ENCODE results near the gene C1orf21.
"Not testable (repeated sequence)": the region's sequence is repeated elsewhere in the genome, so short reads cannot be mapped to it uniquely, and the experiment has no call there.

The C1orf21 gene

GRCh38 chr1:184605941-184606340, 219.1 kb downstream of the C1orf21 start:
- peak; percentile 65 for DNase-seq (ENCODE audit: low read depth)
- no peak for TF ChIP-seq CTCF (IDR thresholded peaks at IDR 0.05; ENCODE audit: insufficient read depth, low read depth, low read length, missing control alignments)
- no peak overlapping the region for H3K4me3 ChIP-seq (ENCODE audit: low read length)

GRCh38 chr1:184606786-184607185, 220.0 kb downstream of the C1orf21 start:
- TF ChIP-seq CTCF (IDR thresholded peaks at IDR 0.05; ENCODE audit: insufficient read depth, low read depth, low read length, missing control alignments), result no peak
- no peak overlapping the region for H3K4me3 ChIP-seq (ENCODE audit: low read length)
- DNase-seq (ENCODE audit: low read depth), result no peak

GRCh38 chr1:184608581-184608980, 221.8 kb downstream of the C1orf21 start:
- no peak overlapping the region for H3K4me3 ChIP-seq (ENCODE audit: low read length)
- no peak for TF ChIP-seq CTCF (IDR thresholded peaks at IDR 0.05; ENCODE audit: insufficient read depth, low read depth, low read length, missing control alignments)
- no peak for DNase-seq (ENCODE audit: low read depth)

GRCh38 chr1:184608990-184609389, 222.2 kb downstream of the C1orf21 start:
- H3K4me3 ChIP-seq (ENCODE audit: low read length), result no peak overlapping the region
- TF ChIP-seq CTCF (IDR thresholded peaks at IDR 0.05; ENCODE audit: insufficient read depth, low read depth, low read length, missing control alignments), result no peak
- DNase-seq (ENCODE audit: low read depth), result no peak

- no peak for TF ChIP-seq CTCF (IDR thresholded peaks at IDR 0.05; ENCODE audit: insufficient read depth, low read depth, low read length, missing control alignments)
- H3K4me3 ChIP-seq (ENCODE audit: low read length), result no peak overlapping the region
- DNase-seq (ENCODE audit: low read depth), result no peak
Observed at GRCh38 chr1:184610876-184611595, 224.2 kb downstream of the C1orf21 start.

- not testable (repeated sequence) for H3K4me3 ChIP-seq (ENCODE audit: low read length)
- peak; percentile 98 for DNase-seq (ENCODE audit: low read depth)
Observed at GRCh38 chr1:184612229-184612628, 225.4 kb downstream of the C1orf21 start.

GRCh38 chr1:184614667-184615066, 227.8 kb downstream of the C1orf21 start:
- DNase-seq (ENCODE audit: low read depth), result no peak
- TF ChIP-seq CTCF (IDR thresholded peaks at IDR 0.05; ENCODE audit: insufficient read depth, low read depth, low read length, missing control alignments), result no peak
- H3K4me3 ChIP-seq (ENCODE audit: low read length), result no peak overlapping the region
